ENCODE results near the gene ADAMTSL1. TPM values are rescaled to one million over a fixed set of nuclear protein-coding genes. Genes with fewer than 3 reads are reported as not detected.

Gene ADAMTSL1
- total and polyA plus RNA-seq, 2 experiments from 2014 or later, result 2.3 to 5.0 TPM

GRCh38 chr9:18717759-18718158 lies 243.8 kb downstream of the ADAMTSL1 start:
- TF ChIP-seq JUNB (IDR thresholded peaks at IDR 0.05; ENCODE audit: unreplicated experiment) (no peak), EZH2phosphoT487 (IDR thresholded peaks at IDR 0.05; ENCODE audit: unreplicated experiment) (no peak), EZH2 (IDR thresholded peaks at IDR 0.05; ENCODE audit: low read depth, unreplicated experiment) (no peak), CTCF (conservative IDR thresholded peaks at IDR 0.05; ENCODE audit: low read depth in 2 of 2) (no peak), ZNF114 (CRISPR knock-in tag; IDR thresholded peaks at IDR 0.05) (no peak), REST (IDR thresholded peaks at IDR 0.05; ENCODE audit: unreplicated experiment) (no peak), ETS1 (IDR thresholded peaks at IDR 0.05) (no peak), ZNF331 (CRISPR knock-in tag; IDR thresholded peaks at IDR 0.05; ENCODE audit: low read depth) (no peak), POLR2AphosphoS5 (IDR thresholded peaks at IDR 0.05; ENCODE audit: low read depth) (no peak), ZNF462 (CRISPR knock-in tag; IDR thresholded peaks at IDR 0.05) (no peak), CREB1 (CRISPR knock-in tag; IDR thresholded peaks at IDR 0.05; ENCODE audit: low read depth) (no peak), STAT1 (IDR thresholded peaks at IDR 0.05; ENCODE audit: unreplicated experiment) (no peak), NANOG (IDR thresholded peaks at IDR 0.05; ENCODE audit: borderline replicate concordance) (no peak)
- no peak overlapping the region for H3K4me3 ChIP-seq

More at GRCh38 chr9:18717759-18718158, 243.8 kb downstream of the ADAMTSL1 start:
- no peak overlapping the region for H3K4me2 ChIP-seq
- Mint-ChIP-seq H3K9me3 (no peaks in the 10 kb centered on the region), H3K4me3 (no peak overlapping the region), H3K36me3 (ENCODE audit: low read depth) (no peaks in the 10 kb centered on the region), H3K27me3 (ENCODE audit: insufficient read depth, low read depth, poor library complexity) (no peaks in the 10 kb centered on the region), H3K27ac (no peak overlapping the region), H3K4me1 (no peaks in the 10 kb centered on the region)
- H3K9me2 ChIP-seq (ENCODE audit: insufficient read depth), result no peaks in the 10 kb centered on the region
- no peak for ATAC-seq
- no peaks in the 10 kb centered on the region for H3K27me3 ChIP-seq (ENCODE audit: insufficient read depth)
- DNase-seq (ENCODE audit: low spot score), result no peak
- H3F3A ChIP-seq (replicated peaks; ENCODE audit: low read depth), result no peaks in the 10 kb centered on the region
- H3K4me1 ChIP-seq (ENCODE audit: insufficient read depth), result no peaks in the 10 kb centered on the region
- H3K27ac ChIP-seq (ENCODE audit: low read depth), result no peak overlapping the region
- H2AFZ ChIP-seq, result no peak overlapping the region
- H4K20me1 ChIP-seq (replicated peaks; ENCODE audit: insufficient read depth), result no peaks in the 10 kb centered on the region
- H3K36me3 ChIP-seq (ENCODE audit: insufficient read depth), result no peaks in the 10 kb centered on the region
- no peaks in the 10 kb centered on the region for H3K79me2 ChIP-seq (replicated peaks; ENCODE audit: insufficient read depth)
